ENCODE results near the gene PSMB11.

DNA sequence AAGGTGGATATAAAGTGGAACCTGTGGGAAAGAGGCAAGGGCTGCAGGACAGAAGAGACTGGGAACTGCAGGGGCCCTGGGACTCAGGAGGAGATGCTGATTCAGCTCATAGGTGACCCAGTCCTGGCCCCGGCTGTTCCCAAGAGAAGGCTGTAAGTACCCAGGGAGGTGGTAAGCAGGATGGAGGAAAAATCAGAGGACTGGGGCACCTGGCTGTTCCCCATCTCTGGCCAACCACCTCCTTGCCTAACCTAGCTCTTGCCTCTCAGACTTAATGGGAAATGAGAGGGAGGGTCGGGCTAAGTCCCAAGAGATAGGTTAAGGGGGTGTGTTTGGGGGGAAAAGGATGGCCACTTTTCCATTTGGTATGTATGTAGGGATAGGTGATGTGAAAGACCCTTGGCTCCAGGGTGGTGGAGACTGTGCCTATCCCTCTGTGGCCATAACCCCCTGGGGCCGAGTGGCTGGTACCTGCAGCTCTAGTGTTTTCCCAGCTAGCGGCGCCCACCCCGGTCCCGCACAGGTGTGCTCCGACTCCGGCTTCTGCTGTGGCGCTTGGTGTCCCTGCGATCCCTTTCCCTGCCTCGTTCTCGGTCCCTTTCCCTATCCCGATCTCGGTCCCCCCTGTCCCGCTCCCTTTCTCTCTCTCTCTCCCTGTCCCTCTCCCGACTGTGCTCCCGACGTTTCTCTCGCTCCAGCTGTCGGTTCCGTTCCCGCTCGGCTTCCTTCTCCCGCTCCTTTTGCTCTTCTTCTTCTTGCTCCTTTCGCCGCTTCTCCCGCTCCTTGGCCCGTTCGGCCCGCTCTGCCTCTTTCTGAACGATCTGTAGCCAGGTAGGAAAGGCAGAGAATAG, 16.9 kb downstream of the PSMB11 start:
- TF ChIP-seq, protein P1, sequence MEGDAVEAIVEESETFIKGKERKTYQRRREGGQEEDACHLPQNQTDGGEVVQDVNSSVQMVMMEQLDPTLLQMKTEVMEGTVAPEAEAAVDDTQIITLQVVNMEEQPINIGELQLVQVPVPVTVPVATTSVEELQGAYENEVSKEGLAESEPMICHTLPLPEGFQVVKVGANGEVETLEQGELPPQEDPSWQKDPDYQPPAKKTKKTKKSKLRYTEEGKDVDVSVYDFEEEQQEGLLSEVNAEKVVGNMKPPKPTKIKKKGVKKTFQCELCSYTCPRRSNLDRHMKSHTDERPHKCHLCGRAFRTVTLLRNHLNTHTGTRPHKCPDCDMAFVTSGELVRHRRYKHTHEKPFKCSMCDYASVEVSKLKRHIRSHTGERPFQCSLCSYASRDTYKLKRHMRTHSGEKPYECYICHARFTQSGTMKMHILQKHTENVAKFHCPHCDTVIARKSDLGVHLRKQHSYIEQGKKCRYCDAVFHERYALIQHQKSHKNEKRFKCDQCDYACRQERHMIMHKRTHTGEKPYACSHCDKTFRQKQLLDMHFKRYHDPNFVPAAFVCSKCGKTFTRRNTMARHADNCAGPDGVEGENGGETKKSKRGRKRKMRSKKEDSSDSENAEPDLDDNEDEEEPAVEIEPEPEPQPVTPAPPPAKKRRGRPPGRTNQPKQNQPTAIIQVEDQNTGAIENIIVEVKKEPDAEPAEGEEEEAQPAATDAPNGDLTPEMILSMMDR (IDR thresholded peaks at IDR 0.05): no peak
- no peak for TF ChIP-seq POLR2A (IDR thresholded peaks at IDR 0.05)
